Fibroblast of villous mesenchyme (primary cell): Measurements from ENCODE around the gene PRND. TPM values are rescaled to one million over a fixed set of nuclear protein-coding genes. Genes with fewer than 3 reads are reported as not detected.

Experiments used
- DNase-seq: peaks from one replicate; pipeline ENCODE4 v3.0.0-alpha.2; 2010; ENCODE audit warnings: low read depth
- H3K4me3 ChIP-seq: 2 replicates; pipeline ENCODE4 v1.5.1; 2011; ENCODE audit warnings: low read depth, mild to moderate bottlenecking, low read length
- CTCF ChIP-seq: IDR thresholded peaks from 2 replicates; pipeline ENCODE4 v1.5.1; 2012; ENCODE audit warnings: low read depth, mild to moderate bottlenecking, low read length; ENCODE audit not compliant: insufficient read depth
- total RNA-seq: library from RNA; depleted of rRNA; stranded (reverse); fragments of >200 nt; gene quantifications from 2 replicates; pipeline ENCODE4 v1.2.3, GENCODE V29; 2012

Gene PRND
- total RNA-seq, 1 donor, result not detected

GRCh38 chr20:4773736-4774135 lies 52.0 kb downstream of the PRND start:
- no peak for TF ChIP-seq CTCF
- no peak overlapping the region for H3K4me3 ChIP-seq
- no peak for DNase-seq

GRCh38 chr20:4774207-4774606 lies 52.5 kb downstream of the PRND start:
- no peak for TF ChIP-seq CTCF
- no peak for DNase-seq
- H3K4me3 ChIP-seq, result no peak overlapping the region

GRCh38 chr20:4775322-4776078 lies 53.8 kb downstream of the PRND start:
- DNase-seq, result no peak
- no peak for TF ChIP-seq CTCF
- no peak overlapping the region for H3K4me3 ChIP-seq

GRCh38 chr20:4776079-4776630 lies 54.4 kb downstream of the PRND start:
- no peak for DNase-seq
- no peak overlapping the region for H3K4me3 ChIP-seq
- no peak for TF ChIP-seq CTCF

Other genes with a start within 250 kb of the PRND start
- 140 and 235 TPM in 2 replicates for gene PRNP, start 35.5 kb upstream of the PRND start, total RNA-seq
- gene RASSF2, start 101.7 kb downstream of the PRND start, total RNA-seq, result 1.9 and 2.2 TPM in 2 replicates